Natural killer cell (primary cell): Measurements from ENCODE around the gene MOSMO. TPM values are rescaled to one million over a fixed set of nuclear protein-coding genes. Genes with fewer than 3 reads are reported as not detected.

ENCODE experiments used
- ATAC-seq, 3 donors: fragments of 150-1000 bp in 2 of 3; fragments of 200-7000 bp in 1 of 3; cut with Tn5 transposase; 1 replicate in 1 of 3; 2 replicates in 2 of 3; pipeline ENCODE4 v1.10.0; 2021; ENCODE audit warnings: mild to moderate bottlenecking in 2 of 3, moderate library complexity in 2 of 3
- DNase-seq, 2 donors: peaks; one replicate each; pipeline versions ENCODE4 v3.0.0 to v3.0.0-alpha.2; 2013 to 2021; ENCODE audit warnings: mixed read lengths in 1 of 2
- H3K27ac ChIP-seq: one replicate; pipeline ENCODE4 v1.5.1; 2013; ENCODE audit warnings: mild to moderate bottlenecking, low read length
- H3K27me3 ChIP-seq: one replicate; pipeline ENCODE4 v1.6.1; 2013; ENCODE audit warnings: low read length; ENCODE audit not compliant: control insufficient read depth, insufficient read depth
- H3K36me3 ChIP-seq: one replicate; pipeline ENCODE4 v1.6.1; 2013; ENCODE audit warnings: low read length; ENCODE audit not compliant: control insufficient read depth, insufficient read depth
- H3K4me1 ChIP-seq: one replicate; pipeline ENCODE4 v1.6.1; 2013; ENCODE audit warnings: low read length; ENCODE audit not compliant: control insufficient read depth, insufficient read depth
- H3K4me3 ChIP-seq: one replicate; pipeline ENCODE4 v1.5.1; 2013; ENCODE audit warnings: low read length
- H3K9me3 ChIP-seq: one replicate; pipeline ENCODE4 v1.6.1; 2013; ENCODE audit warnings: low read length; ENCODE audit not compliant: control insufficient read depth, insufficient read depth
- H3K27ac Mint-ChIP-seq, 2 donors: one replicate each; pipeline ENCODE4 v1.8.0; 2022; ENCODE audit warnings: mild to moderate bottlenecking in 2 of 2, mixed read lengths in 2 of 2, moderate library complexity in 1 of 2
- H3K27me3 Mint-ChIP-seq, 2 donors: one replicate each; pipeline ENCODE4 v1.8.0; 2022; ENCODE audit warnings: low read depth in 2 of 2, mixed read lengths in 2 of 2
- H3K36me3 Mint-ChIP-seq: one replicate; pipeline ENCODE4 v1.8.0; 2022; ENCODE audit warnings: mixed read lengths
- H3K4me1 Mint-ChIP-seq, 2 donors: one replicate each; pipeline ENCODE4 v1.8.0; 2022; ENCODE audit warnings: mixed read lengths in 2 of 2
- H3K4me3 Mint-ChIP-seq: one replicate; pipeline ENCODE4 v1.8.0; 2022; ENCODE audit warnings: mild to moderate bottlenecking, moderate library complexity, mixed read lengths
- H3K9me3 Mint-ChIP-seq, 2 donors: one replicate each; pipeline ENCODE4 v1.8.0; 2022; ENCODE audit warnings: mixed read lengths in 2 of 2
- WGBS: methylation state at CpG from one replicate; pipeline ENCODE4 v1.1.7; 2013; ENCODE audit warnings: missing lambda C conversion rate; ENCODE audit not compliant: insufficient coverage; 5-methylcytosine and 5-hydroxymethylcytosine counted together
- intact Hi-C: fragments of 100-400 bp; cut with micrococcal nuclease; formaldehyde crosslinking; loops from one replicate; pipeline ENCODE4 v1.14.2; 2022
- total RNA-seq, 4 donors: library from RNA; stranded (reverse); fragments of 120-200 nt in 1 of 4; gene quantifications; one replicate each; pipeline versions ENCODE4 v1.2.3 to v1.2.4, GENCODE V29; 2013 to 2022
- TF ChIP-seq, protein P1 (sequence below): fragments of 200-600 bp; IDR thresholded peaks from one replicate; pipeline ENCODE4 v1.8.0; 2022; ENCODE audit warnings: antibody characterized with exemption

Gene MOSMO
- total RNA-seq, 3 donors from 2014 or later (not counting 1 experiment from before 2014, with no cell fraction given) = 8.6 to 10.3 (median 9.3) TPM

DNA sequence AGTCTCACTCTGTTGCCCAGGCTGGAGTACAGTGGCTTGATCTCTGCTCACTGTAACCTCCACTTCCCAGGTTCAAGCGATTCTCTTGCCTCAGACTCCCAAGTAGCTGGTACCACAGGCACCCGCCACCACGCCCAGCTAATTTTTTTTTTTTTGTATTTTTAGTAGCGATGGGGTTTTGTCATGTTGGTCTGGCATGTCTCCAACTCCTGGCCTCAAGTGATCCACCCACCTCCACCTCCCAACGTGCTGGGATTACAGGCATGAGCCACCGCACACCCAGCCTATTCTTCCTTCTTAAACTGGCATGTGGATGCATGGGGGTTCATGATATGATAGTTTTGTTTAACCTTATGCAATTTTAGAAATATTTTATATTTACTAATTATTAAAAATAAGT, 45.1 kb downstream of the MOSMO start:
- Mint-ChIP-seq H3K9me3 (no peaks in the 10 kb centered on the region), H3K36me3 (no peaks in the 10 kb centered on the region), H3K4me1 (peaks cover 9 to 16% of the 10 kb centered on the region in 2 donors), H3K27me3 (no peaks in the 10 kb centered on the region), H3K4me3 (no peak overlapping the region), H3K27ac (no peak overlapping the region)
- Histone ChIP-seq H3K27ac (no peak overlapping the region), H3K36me3 (no peaks in the 10 kb centered on the region), H3K4me1 (no peaks in the 10 kb centered on the region), H3K27me3 (no peaks in the 10 kb centered on the region), H3K4me3 (no peak overlapping the region), H3K9me3 (no peaks in the 10 kb centered on the region)
- WGBS = no CpG with 5 or more reads among the region's 6 CpGs
- TF ChIP-seq, protein P1, sequence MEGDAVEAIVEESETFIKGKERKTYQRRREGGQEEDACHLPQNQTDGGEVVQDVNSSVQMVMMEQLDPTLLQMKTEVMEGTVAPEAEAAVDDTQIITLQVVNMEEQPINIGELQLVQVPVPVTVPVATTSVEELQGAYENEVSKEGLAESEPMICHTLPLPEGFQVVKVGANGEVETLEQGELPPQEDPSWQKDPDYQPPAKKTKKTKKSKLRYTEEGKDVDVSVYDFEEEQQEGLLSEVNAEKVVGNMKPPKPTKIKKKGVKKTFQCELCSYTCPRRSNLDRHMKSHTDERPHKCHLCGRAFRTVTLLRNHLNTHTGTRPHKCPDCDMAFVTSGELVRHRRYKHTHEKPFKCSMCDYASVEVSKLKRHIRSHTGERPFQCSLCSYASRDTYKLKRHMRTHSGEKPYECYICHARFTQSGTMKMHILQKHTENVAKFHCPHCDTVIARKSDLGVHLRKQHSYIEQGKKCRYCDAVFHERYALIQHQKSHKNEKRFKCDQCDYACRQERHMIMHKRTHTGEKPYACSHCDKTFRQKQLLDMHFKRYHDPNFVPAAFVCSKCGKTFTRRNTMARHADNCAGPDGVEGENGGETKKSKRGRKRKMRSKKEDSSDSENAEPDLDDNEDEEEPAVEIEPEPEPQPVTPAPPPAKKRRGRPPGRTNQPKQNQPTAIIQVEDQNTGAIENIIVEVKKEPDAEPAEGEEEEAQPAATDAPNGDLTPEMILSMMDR = no peak
- intact Hi-C loops = no loop called here
- no peak for ATAC-seq
- no peak for DNase-seq

DNA sequence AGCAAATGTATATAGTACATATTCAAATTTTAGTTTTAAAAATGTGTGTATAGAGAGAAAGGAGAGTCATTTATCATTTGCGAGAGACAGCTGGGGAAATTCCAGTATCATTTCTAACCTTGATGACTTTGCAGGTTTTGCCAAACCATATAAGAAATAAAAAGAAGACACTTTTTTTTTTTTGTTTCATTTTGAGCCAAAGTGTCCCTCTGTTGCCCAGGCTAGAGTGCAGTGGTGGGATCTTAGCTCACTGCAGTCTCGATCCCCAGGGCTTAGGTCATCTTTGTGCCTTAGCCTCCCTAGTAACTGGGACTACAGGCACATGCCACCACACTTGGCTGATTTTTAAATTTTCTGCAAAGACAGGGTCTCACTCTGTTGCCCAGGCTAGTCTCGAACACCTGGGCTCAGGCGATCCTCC, 46.0 kb downstream of the MOSMO start:
- no peak for DNase-seq
- no peaks in the 10 kb centered on the region for H3K27me3 ChIP-seq
- intact Hi-C loops = no loop called here
- TF ChIP-seq, protein P1 = no peak
- Mint-ChIP-seq H3K4me1 (peaks cover 9 to 22% of the 10 kb centered on the region in 2 donors), H3K27me3 (no peaks in the 10 kb centered on the region), H3K27ac (no peak overlapping the region), H3K4me3 (no peak overlapping the region), H3K9me3 (no peaks in the 10 kb centered on the region), H3K36me3 (no peaks in the 10 kb centered on the region)
- ATAC-seq = no peak
- H3K4me3 ChIP-seq = no peak overlapping the region
- H3K36me3 ChIP-seq = no peaks in the 10 kb centered on the region
- 82% methylated on average over 4 of the region's 4 CpGs for WGBS
- H3K4me1 ChIP-seq = no peaks in the 10 kb centered on the region
- no peaks in the 10 kb centered on the region for H3K9me3 ChIP-seq
- no peak overlapping the region for H3K27ac ChIP-seq

DNA sequence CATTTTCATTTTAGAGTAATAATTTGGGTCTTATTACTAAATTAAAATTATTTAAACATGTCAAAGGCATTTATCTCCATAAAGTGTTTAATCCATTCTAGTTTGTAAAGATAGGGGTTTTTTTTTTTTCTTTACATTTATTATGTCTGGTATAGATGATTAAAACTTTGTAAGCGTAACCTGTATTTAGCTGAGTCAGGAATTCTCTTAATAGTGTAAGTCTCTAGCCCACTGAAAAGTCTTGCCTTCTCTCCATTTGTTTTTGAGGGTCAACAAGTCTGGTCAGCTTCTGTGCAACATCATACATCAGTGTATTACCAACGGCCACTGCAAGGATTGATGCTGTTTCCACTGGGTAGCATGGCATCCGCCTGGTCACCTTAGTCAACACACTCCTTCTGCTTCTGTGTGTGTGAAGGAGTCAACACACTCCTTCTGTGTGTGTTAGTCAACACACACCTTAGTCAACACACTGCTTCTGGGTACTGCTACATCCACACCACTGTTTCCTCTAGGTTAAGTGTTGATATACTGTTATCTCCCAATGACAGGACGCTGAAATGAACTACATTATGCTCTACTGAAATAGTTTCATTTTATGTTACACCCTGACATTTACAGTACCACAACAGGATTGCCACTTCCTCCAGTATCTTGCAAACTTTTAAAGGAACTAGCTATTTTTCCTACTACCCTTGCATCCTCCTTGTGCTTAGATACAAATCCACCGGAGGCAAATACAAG, 47.1 kb downstream of the MOSMO start:
- Mint-ChIP-seq H3K4me3 (peak overlapping the region; percentile 31), H3K36me3 (no peaks in the 10 kb centered on the region), H3K4me1 (peaks cover 14 to 25% of the 10 kb centered on the region in 2 donors), H3K9me3 (no peaks in the 10 kb centered on the region), H3K27ac (peak overlapping the region; percentile 63 to 66), H3K27me3 (no peaks in the 10 kb centered on the region)
- H3K36me3 ChIP-seq = no peaks in the 10 kb centered on the region
- H3K4me3 ChIP-seq = no peak overlapping the region
- no peak for DNase-seq
- H3K9me3 ChIP-seq = no peaks in the 10 kb centered on the region
- intact Hi-C loops = no loop called here
- no peaks in the 10 kb centered on the region for H3K4me1 ChIP-seq
- WGBS = 39% methylated on average over 4 of the region's 5 CpGs
- peak in 2 of 3 donors; percentile 44 to 57 for ATAC-seq
- TF ChIP-seq, protein P1 = no peak
- no peak overlapping the region for H3K27ac ChIP-seq
- no peaks in the 10 kb centered on the region for H3K27me3 ChIP-seq

DNA sequence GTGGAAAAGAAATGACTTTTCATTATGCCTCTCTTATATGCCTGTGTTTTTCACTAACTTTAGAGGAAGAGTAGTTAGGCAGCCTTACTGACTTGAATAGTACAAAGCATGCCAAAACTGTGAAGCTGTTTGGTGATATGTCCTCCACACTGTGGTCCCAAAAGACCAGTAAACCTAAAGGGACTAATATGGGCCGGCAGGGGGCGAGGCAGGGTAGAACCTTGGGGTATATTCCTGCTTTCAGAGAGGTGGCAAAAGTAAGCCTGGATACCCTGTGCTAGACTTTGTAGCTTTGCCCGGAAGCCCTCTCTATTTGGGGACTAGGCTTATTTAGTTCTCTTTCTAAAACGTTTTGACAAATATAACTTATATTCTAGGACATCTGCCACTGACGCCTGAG, 48.0 kb downstream of the MOSMO start:
- 96% methylated on average over 5 of the region's 5 CpGs for WGBS
- Histone ChIP-seq H3K4me1 (no peaks in the 10 kb centered on the region), H3K4me3 (no peak overlapping the region), H3K27ac (no peak overlapping the region), H3K27me3 (no peaks in the 10 kb centered on the region), H3K9me3 (no peaks in the 10 kb centered on the region), H3K36me3 (no peaks in the 10 kb centered on the region)
- H3K4me3 Mint-ChIP-seq = no peak overlapping the region
- no peaks in the 10 kb centered on the region for H3K36me3 Mint-ChIP-seq
- H3K4me1 Mint-ChIP-seq = peaks cover 14 to 25% of the 10 kb centered on the region in 2 donors
- H3K9me3 Mint-ChIP-seq = no peaks in the 10 kb centered on the region
- no peak for DNase-seq
- ATAC-seq = no peak
- H3K27me3 Mint-ChIP-seq = no peaks in the 10 kb centered on the region
- H3K27ac Mint-ChIP-seq = peak overlapping the region; percentile 63 to 66
- TF ChIP-seq, protein P1 = no peak
- intact Hi-C loops = no loop called here
